ENCODE data around the gene ATP8B4.

GRCh38 chr15:50162969-50163718 is 44.1 kb upstream of the ATP8B4 start:
- TF ChIP-seq, protein P1, sequence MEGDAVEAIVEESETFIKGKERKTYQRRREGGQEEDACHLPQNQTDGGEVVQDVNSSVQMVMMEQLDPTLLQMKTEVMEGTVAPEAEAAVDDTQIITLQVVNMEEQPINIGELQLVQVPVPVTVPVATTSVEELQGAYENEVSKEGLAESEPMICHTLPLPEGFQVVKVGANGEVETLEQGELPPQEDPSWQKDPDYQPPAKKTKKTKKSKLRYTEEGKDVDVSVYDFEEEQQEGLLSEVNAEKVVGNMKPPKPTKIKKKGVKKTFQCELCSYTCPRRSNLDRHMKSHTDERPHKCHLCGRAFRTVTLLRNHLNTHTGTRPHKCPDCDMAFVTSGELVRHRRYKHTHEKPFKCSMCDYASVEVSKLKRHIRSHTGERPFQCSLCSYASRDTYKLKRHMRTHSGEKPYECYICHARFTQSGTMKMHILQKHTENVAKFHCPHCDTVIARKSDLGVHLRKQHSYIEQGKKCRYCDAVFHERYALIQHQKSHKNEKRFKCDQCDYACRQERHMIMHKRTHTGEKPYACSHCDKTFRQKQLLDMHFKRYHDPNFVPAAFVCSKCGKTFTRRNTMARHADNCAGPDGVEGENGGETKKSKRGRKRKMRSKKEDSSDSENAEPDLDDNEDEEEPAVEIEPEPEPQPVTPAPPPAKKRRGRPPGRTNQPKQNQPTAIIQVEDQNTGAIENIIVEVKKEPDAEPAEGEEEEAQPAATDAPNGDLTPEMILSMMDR (IDR thresholded peaks at IDR 0.05; ENCODE audit: extremely low read depth in 1 of 2, insufficient read depth in 1 of 2, low read depth in 1 of 2, low read length in 2 of 2) = no peak
- TF ChIP-seq POLR2A (IDR thresholded peaks at IDR 0.05; ENCODE audit: low read depth, low read length) = no peak
- no peak for TF ChIP-seq EZH2 (IDR thresholded peaks at IDR 0.05; ENCODE audit: borderline replicate concordance, low read depth, low read length, severe bottlenecking)
- no peak for TF ChIP-seq POLR2AphosphoS5 (IDR thresholded peaks at IDR 0.05; ENCODE audit: insufficient read depth, low read depth, low read length)

Data from endothelial cell of umbilical vein (primary cell).